Ovary (tissue), 3 donors: ENCODE measurements around the gene CYP3A4.

ENCODE experiments used
- CTCF ChIP-seq, 3 donors: fragments of 450-650 bp in 2 of 3; fragments of 200-600 bp in 1 of 3; IDR thresholded peaks; one replicate each; pipeline versions ENCODE4 v1.5.1 to v1.8.0; 2016 to 2022; ENCODE audit warnings: antibody characterized with exemption in 3 of 3, mild to moderate bottlenecking in 1 of 3
- POLR2A ChIP-seq: fragments of 450-650 bp; IDR thresholded peaks from one replicate; pipeline ENCODE4 v1.6.1; 2017; ENCODE audit warnings: antibody characterized with exemption, mild to moderate bottlenecking, moderate library complexity
- donor health status: DM: no; HTN: no; CAD: no.

- TF ChIP-seq POLR2A: no peak
- no peak for TF ChIP-seq CTCF (IDR thresholded peaks at IDR 0.05)
Measured at GRCh38 chr7:99824091-99824490, 40.1 kb upstream of the CYP3A4 start.
